GM12878 (cell line): ENCODE data around the gene FAM98C. TPM values are rescaled to one million over a fixed set of nuclear protein-coding genes. Genes with fewer than 3 reads are reported as not detected.

Experiments
- ATAC-seq: fragments of 200-7000 bp; cut with Tn5 transposase; 3 replicates; pipeline ENCODE4 v1.9.1; 2020; ENCODE audit warnings: mild to moderate bottlenecking, moderate library complexity
- BruUV-seq: library from RNA; stranded (reverse); fragments of 400-500 nt; replicated peaks from 2 replicates; lab custom pipeline; 2021; lab: Mats Ljungman, UMichigan
- CTCF ChIA-PET: fragments of 300-600 bp; sonication (Branson Sonifier 250); formaldehyde crosslinking; extraction: SDS; loops from one replicate; lab custom pipeline; 2021; ENCODE audit warnings: inconsistent platforms; lab: Yijun Ruan, JAX
- POLR2A ChIA-PET: fragments of 350-600 bp; formaldehyde crosslinking; extraction: SDS; loops from one replicate; lab custom pipeline; 2021; ENCODE audit warnings: inconsistent platforms; lab: Charles Lee
- RAD21 ChIA-PET: fragments of 300-600 bp; sonication (Branson Sonifier 250); formaldehyde crosslinking; loops from one replicate; lab custom pipeline; 2023; ENCODE audit warnings: antibody characterized with exemption; ENCODE audit not compliant: unreplicated experiment; lab: Charles Lee
- SMC1A ChIA-PET: fragments of 300-600 bp; sonication (Branson Sonifier 250); formaldehyde crosslinking; loops from one replicate; lab custom pipeline; 2023; ENCODE audit not compliant: unreplicated experiment, uncharacterized antibody; lab: Charles Lee
- DNase-seq: peaks from one replicate; pipeline ENCODE4 v3.0.0-alpha.2; 2011; ENCODE audit warnings: low read depth, low spot score
- FAIRE-seq: peaks from 3 replicates; lab custom pipeline; 2011; peaks lifted over from hg19 to GRCh38; lab: Jason Lieb, UNC
- H2AFZ ChIP-seq: 2 replicates; pipeline ENCODE4 v1.6.0; 2011; ENCODE audit warnings: low read depth, low read length, control low read depth; ENCODE audit not compliant: control insufficient read depth
- H3K27ac ChIP-seq: 2 replicates; pipeline ENCODE4 v1.5.1; 2011; ENCODE audit warnings: control low read depth; ENCODE audit not compliant: control insufficient read depth, insufficient read depth
- H3K27me3 ChIP-seq, 2 experiments: replicated peaks in 1 of 2; 2 replicates each; pipeline versions ENCODE4 v1.6.0 to v1.6.1; 2011; ENCODE audit warnings: low read length in 1 of 2; ENCODE audit not compliant: control insufficient read depth in 2 of 2, insufficient read depth in 2 of 2
- H3K36me3 ChIP-seq, 2 experiments: 2 replicates each; pipeline ENCODE4 v1.5.1; 2011; ENCODE audit warnings: low read length in 1 of 2; ENCODE audit not compliant: control insufficient read depth in 2 of 2, insufficient read depth in 2 of 2
- H3K4me1 ChIP-seq: 2 replicates; pipeline ENCODE4 v1.6.1; 2011; ENCODE audit warnings: mild to moderate bottlenecking, low read length, moderate library complexity, mixed read lengths; ENCODE audit not compliant: control insufficient read depth, insufficient read depth
- H3K4me2 ChIP-seq: 2 replicates; pipeline ENCODE4 v1.6.0; 2011; ENCODE audit warnings: control low read depth; ENCODE audit not compliant: control insufficient read depth, insufficient read depth
- H3K4me3 ChIP-seq: fragments of 200-600 bp; sonication (generic); 2 replicates; pipeline ENCODE4 v1.5.1; 2016
- H3K79me2 ChIP-seq: 2 replicates; pipeline ENCODE4 v1.6.0; 2011; ENCODE audit warnings: low read length; ENCODE audit not compliant: control insufficient read depth, insufficient read depth
- H3K9ac ChIP-seq: 2 replicates; pipeline ENCODE4 v1.8.0; 2011; ENCODE audit warnings: low read length, control low read depth, mixed read lengths; ENCODE audit not compliant: control insufficient read depth, insufficient read depth
- H3K9me3 ChIP-seq: replicated peaks from 3 replicates; pipeline ENCODE4 v1.5.1; 2011; ENCODE audit warnings: mild to moderate bottlenecking, low read length; ENCODE audit not compliant: control insufficient read depth, insufficient read depth
- H4K20me1 ChIP-seq: 2 replicates; pipeline ENCODE4 v1.6.0; 2011; ENCODE audit not compliant: control insufficient read depth, insufficient read depth
- BACH1 ChIP-seq: fragments of 450-650 bp; IDR thresholded peaks from 2 replicates; pipeline ENCODE4 v1.6.1; 2017; ENCODE audit warnings: mild to moderate bottlenecking, borderline replicate concordance
- CHD2 ChIP-seq: IDR thresholded peaks from 2 replicates; pipeline ENCODE4 v1.6.1; 2011; ENCODE audit warnings: low read depth, low read length, improper control_type of control experiment, borderline replicate concordance
- CREB1 ChIP-seq: IDR thresholded peaks from 2 replicates; pipeline ENCODE4 v1.6.1; 2012; ENCODE audit warnings: low read depth, mild to moderate bottlenecking, inconsistent platforms
- EP300 ChIP-seq, 2 experiments: fragments of 150-350 bp in 1 of 2; IDR thresholded peaks; 2 replicates each; pipeline ENCODE4 v1.6.1; 2011 to 2012; ENCODE audit warnings: low read depth in 2 of 2, low read length in 2 of 2, borderline replicate concordance in 1 of 2, improper control_type of control experiment in 1 of 2, inconsistent platforms in 1 of 2; ENCODE audit not compliant: control insufficient read depth in 1 of 2
- FOS ChIP-seq: IDR thresholded peaks from 3 replicates; pipeline ENCODE4 v1.6.1; 2011; ENCODE audit warnings: borderline replicate concordance; ENCODE audit not compliant: insufficient read length; ENCODE audit errors: extremely low read depth
- NBN ChIP-seq: fragments of 450-650 bp; IDR thresholded peaks from 2 replicates; pipeline ENCODE4 v1.6.1; 2016
- PAX5 ChIP-seq: IDR thresholded peaks from 2 replicates; pipeline ENCODE4 v1.6.1; 2011; ENCODE audit warnings: low read depth, low read length, borderline replicate concordance
- POLR2AphosphoS2 ChIP-seq: IDR thresholded peaks from 2 replicates; pipeline ENCODE4 v1.6.1; 2011; ENCODE audit warnings: low read depth, mild to moderate bottlenecking, low read length, improper control_type of control experiment, moderate library complexity
- RAD21 ChIP-seq: IDR thresholded peaks from 2 replicates; pipeline ENCODE4 v1.6.1; 2011; ENCODE audit warnings: mild to moderate bottlenecking, low read depth, low read length, moderate library complexity; ENCODE audit not compliant: insufficient read depth
- RB1 ChIP-seq: fragments of 450-650 bp; formaldehyde crosslinking; IDR thresholded peaks from 2 replicates; pipeline ENCODE4 v1.6.1; 2017; ENCODE audit warnings: mild to moderate bottlenecking, borderline replicate concordance
- SPI1 ChIP-seq: IDR thresholded peaks from 2 replicates; pipeline ENCODE4 v1.6.1; 2011; ENCODE audit warnings: low read depth, mild to moderate bottlenecking, low read length, moderate library complexity, borderline replicate concordance; ENCODE audit not compliant: insufficient read depth
- SREBF2 ChIP-seq: IDR thresholded peaks from 2 replicates; pipeline ENCODE4 v1.6.1; 2012; ENCODE audit warnings: mild to moderate bottlenecking, low read length
- SUZ12 ChIP-seq: fragments of 200-600 bp; sonication (generic); IDR thresholded peaks from one replicate; pipeline ENCODE4 v1.6.1; 2018; ENCODE audit warnings: antibody characterized with exemption, mild to moderate bottlenecking; ENCODE audit not compliant: unreplicated experiment
- ZNF207 ChIP-seq: fragments of 450-650 bp; IDR thresholded peaks from 2 replicates; pipeline ENCODE4 v1.6.1; 2014; ENCODE audit warnings: antibody characterized with exemption, mild to moderate bottlenecking, borderline replicate concordance
- ZNF24 ChIP-seq: fragments of 450-650 bp; IDR thresholded peaks from 2 replicates; pipeline ENCODE4 v1.6.1; 2017; ENCODE audit warnings: antibody characterized with exemption, mild to moderate bottlenecking
- WGBS: methylation state at CpG from one replicate; pipeline ENCODE4 v1.1.6; 2016; ENCODE audit warnings: low lambda C conversion rate; ENCODE audit not compliant: insufficient replicate concordance, insufficient coverage; ENCODE audit errors: missing lambda C conversion rate; 5-methylcytosine and 5-hydroxymethylcytosine counted together
- in situ Hi-C: fragments of 300-500 bp; cut with MboI; formaldehyde crosslinking; loops from 9 replicates; pipeline ENCODE4 v1.14.3; 2018; ENCODE audit warnings: mixed read lengths
- intact Hi-C: fragments of 100-400 bp; cut with micrococcal nuclease; formaldehyde crosslinking; loops from one replicate; pipeline ENCODE4 v1.14.2; 2022; ENCODE audit not compliant: unreplicated experiment
- polyA plus RNA-seq, 11 experiments: library from polyadenylated mRNA; depleted of rRNA in 4 of 11; unstranded in 6 of 11; stranded (reverse) in 5 of 11; fragments of >200 nt; fragmentation: Nextera tagmentation in 4 of 11; fragmentation: Illumina TruSeq in 1 of 11; extraction: Ambion mirVana in 4 of 11; extraction: Trizol in 1 of 11; gene quantifications; 1 replicate in 1 of 11; 2 replicates in 10 of 11; pipeline versions ENCODE4 v1.2.1 to v1.2.3, GENCODE V29; 2011 to 2016; ENCODE audit warnings: inconsistent platforms in 2 of 11, missing spikeins in 2 of 11, low read depth in 1 of 11
- total RNA-seq, 4 experiments: library from RNA; depleted of rRNA in 3 of 4; stranded (reverse); fragments of >200 nt in 3 of 4; fragmentation: Illumina TruSeq in 1 of 4; extraction: Trizol in 1 of 4; gene quantifications; 2 replicates each; pipeline versions ENCODE4 v1.2.1 to v1.2.3, GENCODE V29; 2013 to 2021
- TF ChIP-seq, protein P1 (sequence below): IDR thresholded peaks from 2 replicates; pipeline ENCODE4 v1.6.1; 2012; ENCODE audit warnings: low read depth, low read length, improper control_type of control experiment
- TF ChIP-seq, protein P2 (sequence below): IDR thresholded peaks from 2 replicates; pipeline ENCODE4 v1.6.1; 2011; ENCODE audit warnings: borderline replicate concordance, low read depth, mild to moderate bottlenecking, moderate library complexity, low read length; ENCODE audit not compliant: insufficient read depth, poor library complexity, severe bottlenecking
- TF ChIP-seq, protein P3 (sequence below): fragments of 450-650 bp; IDR thresholded peaks from 2 replicates; pipeline ENCODE4 v1.6.1; 2017; ENCODE audit warnings: mild to moderate bottlenecking
- TF ChIP-seq, protein P4 (sequence below): fragments of 150-350 bp; IDR thresholded peaks from 2 replicates; pipeline ENCODE4 v1.6.1; 2014; ENCODE audit warnings: mild to moderate bottlenecking, low read depth, low read length

Gene FAM98C
- total and polyA plus RNA-seq, 10 of the 15 experiments (the other 5 are each of a cell fraction or from before 2014, with no cell fraction given) = 1.4 to 17.2 (median 9.5) TPM

DNA sequence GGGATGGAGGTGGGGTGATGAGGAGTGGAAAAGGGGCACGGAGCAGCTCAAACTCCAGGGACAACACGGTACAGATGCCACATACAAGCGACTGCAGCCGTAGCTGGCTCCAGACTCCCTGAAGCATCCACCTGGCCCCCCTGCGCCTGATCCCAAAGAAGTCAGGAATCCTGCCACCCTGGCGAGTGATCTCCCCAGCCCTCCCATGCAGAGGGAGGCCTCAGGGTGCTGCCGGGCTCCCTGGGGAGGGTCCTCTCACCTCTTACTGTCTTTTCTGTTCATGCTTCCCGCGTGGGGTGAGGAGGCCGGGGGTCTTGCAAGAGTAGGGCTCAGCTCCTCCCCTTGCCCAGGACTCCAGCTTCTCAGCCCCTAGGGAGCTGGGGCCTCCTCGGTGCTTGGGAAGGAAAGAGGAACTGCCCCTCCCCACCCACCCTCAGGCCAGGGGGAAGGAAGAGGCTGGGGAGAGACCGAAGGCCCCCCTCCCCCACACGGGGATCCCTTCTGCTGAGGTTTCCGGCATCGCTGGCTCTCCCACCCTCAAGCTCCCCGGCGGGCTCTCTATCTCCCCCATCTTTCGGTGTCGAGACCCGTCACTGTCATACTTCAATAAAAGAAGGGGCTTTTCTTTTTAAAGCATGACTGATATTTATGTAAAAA lies 23.0 kb downstream of the FAM98C start, which contains the start of gene RASGRP4:
Gene RASGRP4 (minus strand): TSS at position 410 of the 657 bp plus-strand sequence. CDS start 128 bp downstream, at position 282.
- peak within 1 kb of the TSS; percentile 19 for H3K4me2 ChIP-seq
- no peaks in the 10 kb centered on the region for H3K27me3 ChIP-seq
- intact Hi-C loops = no loop called here
- H3K9ac ChIP-seq = peak within 1 kb of the TSS; percentile 32
- ChIA-PET CTCF (interaction anchor here (0.7 to 2.1 kb wide), 3 partner anchors 22 to 199 kb away, joined by 3 to 9 read pairs (median 4); partner anchors contain the start of gene FAM98C), POLR2A (no interaction called here), SMC1A (interaction anchor here (0.8 to 3.7 kb wide), 2 partner anchors 22 to 462 kb away, joined by 3 to 17 read pairs; partner anchors contain the start of gene FAM98C), RAD21 (interaction anchor here (0.6 to 1.3 kb wide), 3 partner anchors 22 to 438 kb away, joined by 3 to 5 read pairs (median 4); partner anchors contain the start of gene FAM98C)
- no peaks in the 10 kb centered on the region for H3K9me3 ChIP-seq
- H3K4me1 ChIP-seq = peaks cover 16% of the 10 kb centered on the region
- WGBS = 29% methylated on average over 18 of the region's 20 CpGs
- DNase-seq = no peak
- peak within 1 kb of the TSS; percentile 43 for H2AFZ ChIP-seq
- BruUV-seq = no TSS peak
- peak; percentile 71 for ATAC-seq
- peak within 1 kb of the TSS; percentile 44; the same call in 1 of the 2 replicates for H3K4me3 ChIP-seq
- H3K79me2 ChIP-seq = no peaks in the 10 kb centered on the region
- FAIRE-seq = no peak
- no peaks in the 10 kb centered on the region for H4K20me1 ChIP-seq
- H3K27ac ChIP-seq = peak within 1 kb of the TSS; percentile 4; the same call in 1 of the 2 replicates
- no peaks in the 10 kb centered on the region for H3K36me3 ChIP-seq
- in situ Hi-C loops = no loop called here
- TF ChIP-seq NBN (no peak), ZNF24 (no peak), FOS (no peak), RAD21 (no peak), ZNF207 (no peak), SPI1 (peak; percentile 54), SREBF2 (no peak), SUZ12 (no peak), BACH1 (no peak), RB1 (no peak), PAX5 (0 out of 2 replicates have a peak, but pooled peaks have one; percentile 9), POLR2AphosphoS2 (no peak), CREB1 (no peak), EP300 (IDR thresholded peaks at IDR 0.05; ENCODE audit: borderline replicate concordance in 1 of 2, control insufficient read depth in 1 of 2, low read depth in 2 of 2, low read length in 2 of 2) (no peak), CHD2 (no peak)
- TF ChIP-seq, protein P1, sequence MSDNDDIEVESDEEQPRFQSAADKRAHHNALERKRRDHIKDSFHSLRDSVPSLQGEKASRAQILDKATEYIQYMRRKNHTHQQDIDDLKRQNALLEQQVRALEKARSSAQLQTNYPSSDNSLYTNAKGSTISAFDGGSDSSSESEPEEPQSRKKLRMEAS = no peak
- TF ChIP-seq, protein P2, sequence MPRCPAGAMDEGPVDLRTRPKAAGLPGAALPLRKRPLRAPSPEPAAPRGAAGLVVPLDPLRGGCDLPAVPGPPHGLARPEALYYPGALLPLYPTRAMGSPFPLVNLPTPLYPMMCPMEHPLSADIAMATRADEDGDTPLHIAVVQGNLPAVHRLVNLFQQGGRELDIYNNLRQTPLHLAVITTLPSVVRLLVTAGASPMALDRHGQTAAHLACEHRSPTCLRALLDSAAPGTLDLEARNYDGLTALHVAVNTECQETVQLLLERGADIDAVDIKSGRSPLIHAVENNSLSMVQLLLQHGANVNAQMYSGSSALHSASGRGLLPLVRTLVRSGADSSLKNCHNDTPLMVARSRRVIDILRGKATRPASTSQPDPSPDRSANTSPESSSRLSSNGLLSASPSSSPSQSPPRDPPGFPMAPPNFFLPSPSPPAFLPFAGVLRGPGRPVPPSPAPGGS = no peak
- TF ChIP-seq, protein P3, sequence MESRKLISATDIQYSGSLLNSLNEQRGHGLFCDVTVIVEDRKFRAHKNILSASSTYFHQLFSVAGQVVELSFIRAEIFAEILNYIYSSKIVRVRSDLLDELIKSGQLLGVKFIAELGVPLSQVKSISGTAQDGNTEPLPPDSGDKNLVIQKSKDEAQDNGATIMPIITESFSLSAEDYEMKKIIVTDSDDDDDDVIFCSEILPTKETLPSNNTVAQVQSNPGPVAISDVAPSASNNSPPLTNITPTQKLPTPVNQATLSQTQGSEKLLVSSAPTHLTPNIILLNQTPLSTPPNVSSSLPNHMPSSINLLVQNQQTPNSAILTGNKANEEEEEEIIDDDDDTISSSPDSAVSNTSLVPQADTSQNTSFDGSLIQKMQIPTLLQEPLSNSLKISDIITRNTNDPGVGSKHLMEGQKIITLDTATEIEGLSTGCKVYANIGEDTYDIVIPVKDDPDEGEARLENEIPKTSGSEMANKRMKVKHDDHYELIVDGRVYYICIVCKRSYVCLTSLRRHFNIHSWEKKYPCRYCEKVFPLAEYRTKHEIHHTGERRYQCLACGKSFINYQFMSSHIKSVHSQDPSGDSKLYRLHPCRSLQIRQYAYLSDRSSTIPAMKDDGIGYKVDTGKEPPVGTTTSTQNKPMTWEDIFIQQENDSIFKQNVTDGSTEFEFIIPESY = no peak
- TF ChIP-seq, protein P4, sequence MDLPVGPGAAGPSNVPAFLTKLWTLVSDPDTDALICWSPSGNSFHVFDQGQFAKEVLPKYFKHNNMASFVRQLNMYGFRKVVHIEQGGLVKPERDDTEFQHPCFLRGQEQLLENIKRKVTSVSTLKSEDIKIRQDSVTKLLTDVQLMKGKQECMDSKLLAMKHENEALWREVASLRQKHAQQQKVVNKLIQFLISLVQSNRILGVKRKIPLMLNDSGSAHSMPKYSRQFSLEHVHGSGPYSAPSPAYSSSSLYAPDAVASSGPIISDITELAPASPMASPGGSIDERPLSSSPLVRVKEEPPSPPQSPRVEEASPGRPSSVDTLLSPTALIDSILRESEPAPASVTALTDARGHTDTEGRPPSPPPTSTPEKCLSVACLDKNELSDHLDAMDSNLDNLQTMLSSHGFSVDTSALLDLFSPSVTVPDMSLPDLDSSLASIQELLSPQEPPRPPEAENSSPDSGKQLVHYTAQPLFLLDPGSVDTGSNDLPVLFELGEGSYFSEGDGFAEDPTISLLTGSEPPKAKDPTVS = no peak
